HG02571 (cell line): Measurements from ENCODE around the gene ST6GALNAC2.
"Not testable (repeated sequence)": the region's sequence is repeated elsewhere in the genome, so short reads cannot be mapped to it uniquely, and the experiment has no call there.

Source experiments
- ATAC-seq: cut with Tn5 transposase; IDR thresholded peaks from one replicate; pipeline ENCODE4 v1.9.1; 2021; ENCODE audit warnings: mild to moderate bottlenecking, moderate library complexity; ENCODE audit not compliant: unreplicated experiment

ST6GALNAC2 gene

DNA sequence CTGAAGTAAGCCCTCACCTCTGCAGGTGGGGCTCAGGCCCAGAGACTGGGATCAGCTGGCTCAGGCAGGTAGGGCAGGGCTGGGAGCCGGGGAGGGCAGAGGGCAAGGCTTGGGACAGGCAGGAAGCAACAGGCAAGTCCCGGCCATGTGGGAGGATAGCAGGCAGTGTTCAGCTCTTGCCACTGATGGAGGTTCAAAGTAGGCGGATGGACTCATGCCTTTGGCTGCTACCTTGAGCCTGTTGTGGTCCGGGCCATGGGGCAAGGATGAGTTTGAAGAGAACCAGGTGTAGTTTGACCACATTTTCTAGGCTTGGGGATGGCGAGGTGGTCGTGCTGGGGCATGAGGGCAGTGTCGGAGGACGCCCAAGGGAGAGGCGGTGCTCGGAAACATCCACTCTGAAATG lies 43.1 kb downstream of the ST6GALNAC2 start:
- ATAC-seq, result no peak

DNA sequence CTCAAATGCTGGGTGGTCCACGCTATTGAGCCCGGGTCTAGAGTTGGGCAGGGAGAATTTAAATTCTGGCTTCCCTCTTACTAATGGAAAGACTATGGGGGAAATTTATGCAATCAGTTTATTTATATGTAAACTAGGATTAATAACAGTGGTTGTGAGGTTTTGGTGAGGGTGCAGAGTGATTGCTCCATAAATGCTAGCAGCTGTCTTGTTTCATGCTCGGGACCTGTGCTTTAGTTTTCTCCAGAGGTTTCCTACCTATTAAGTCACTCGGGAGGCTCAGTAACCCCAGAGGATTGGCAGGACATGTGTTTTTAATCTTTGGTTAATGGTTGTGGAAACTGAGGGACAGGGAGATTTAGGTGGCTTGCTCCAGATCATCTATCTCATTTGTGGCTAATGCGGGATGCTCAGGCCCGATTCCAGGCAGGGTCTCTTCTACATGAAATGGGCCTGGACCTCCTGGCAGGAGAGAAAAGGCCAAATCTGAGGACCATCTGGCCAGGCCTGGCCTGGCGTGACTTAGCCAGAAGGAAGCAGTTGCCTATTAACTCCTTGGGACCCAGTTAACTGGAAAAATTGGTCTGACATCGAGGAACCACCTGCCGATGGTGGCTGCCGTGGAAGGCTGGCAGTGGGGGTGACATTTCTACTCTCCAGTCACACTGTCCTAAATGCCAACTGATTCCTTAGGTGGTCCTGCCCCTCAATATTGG lies 43.8 kb downstream of the ST6GALNAC2 start:
- no peak for ATAC-seq

DNA sequence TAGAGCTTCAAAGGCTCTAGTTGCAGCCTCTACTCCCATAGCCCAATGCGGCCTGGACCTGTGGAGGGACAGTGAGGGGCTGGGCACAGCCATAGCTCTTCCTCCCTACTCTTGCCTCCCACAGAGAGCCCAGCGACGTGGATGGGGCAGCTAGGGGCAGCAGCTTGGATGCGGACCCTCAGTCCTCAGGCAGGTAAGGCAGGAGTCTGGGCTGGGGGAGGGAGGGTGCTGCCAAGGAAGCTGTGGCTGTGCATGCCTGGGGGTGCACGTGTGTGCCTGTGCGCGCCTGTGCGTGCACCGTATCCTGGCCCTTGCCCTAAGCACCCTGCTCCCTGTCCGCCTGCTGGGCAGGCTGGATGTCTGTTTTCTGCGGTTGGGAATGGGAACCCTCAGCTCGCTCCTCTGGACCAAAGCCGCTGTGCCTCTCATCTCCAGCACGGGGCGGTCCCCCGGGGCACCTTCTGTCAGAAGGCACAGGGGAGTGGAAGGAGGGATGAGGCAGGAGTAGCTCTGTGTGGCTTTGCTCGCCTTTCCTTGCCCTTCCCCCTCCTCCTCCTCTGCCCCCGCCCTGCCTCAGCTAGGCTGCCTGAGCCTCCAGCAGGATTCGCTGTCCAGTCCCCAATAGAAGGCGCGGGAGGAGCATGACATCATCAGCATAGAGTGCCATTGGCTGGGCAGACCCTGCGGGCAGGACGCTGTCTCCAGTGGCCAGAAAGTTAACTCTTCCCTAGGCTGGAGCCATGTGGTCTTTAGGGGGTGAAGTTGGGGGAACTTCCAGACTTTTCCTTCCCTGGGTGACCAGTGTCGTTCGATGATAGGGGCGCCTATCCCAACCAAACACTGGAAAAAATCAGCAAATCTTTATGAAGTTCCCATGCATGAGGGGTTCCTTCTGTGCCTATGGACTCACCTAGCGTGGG lies 45.0 kb downstream of the ST6GALNAC2 start:
- ATAC-seq, result no peak

DNA sequence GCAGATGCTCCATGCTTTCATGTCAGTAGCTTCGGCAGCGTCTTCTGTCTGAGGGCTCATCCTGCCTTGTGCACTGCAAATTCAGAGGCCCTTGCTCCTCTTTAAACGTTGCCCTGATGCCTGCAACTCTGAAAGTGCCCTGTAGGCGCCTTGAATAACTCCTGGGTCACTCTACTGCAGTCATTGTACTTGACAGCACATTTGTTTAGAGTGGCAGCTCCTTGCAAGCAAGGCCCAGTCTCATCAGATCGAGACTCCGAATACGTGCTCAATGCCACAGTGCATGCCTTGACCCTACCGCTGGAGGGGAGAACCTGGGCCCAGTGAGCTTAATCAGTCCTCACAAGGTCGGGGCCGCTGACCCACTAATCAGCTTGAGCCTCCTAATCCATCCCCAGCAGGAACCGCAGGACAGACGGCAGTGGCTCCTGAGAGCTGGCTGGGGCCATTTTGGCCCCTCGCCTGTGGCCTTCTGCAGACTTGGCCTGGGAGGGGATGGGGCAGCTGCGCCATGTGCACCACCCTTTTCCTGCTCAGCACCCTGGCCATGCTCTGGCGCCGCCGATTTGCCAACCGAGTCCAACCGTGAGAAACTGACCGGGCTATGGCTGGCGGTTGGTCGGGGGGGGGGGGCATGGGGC lies 45.9 kb downstream of the ST6GALNAC2 start, which contains the start of gene PRCD:
PRCD (plus strand) TSS at position 414 of the 641 bp plus-strand sequence; CDS start at position 512, 98 bp downstream.
- ATAC-seq, result no peak

DNA sequence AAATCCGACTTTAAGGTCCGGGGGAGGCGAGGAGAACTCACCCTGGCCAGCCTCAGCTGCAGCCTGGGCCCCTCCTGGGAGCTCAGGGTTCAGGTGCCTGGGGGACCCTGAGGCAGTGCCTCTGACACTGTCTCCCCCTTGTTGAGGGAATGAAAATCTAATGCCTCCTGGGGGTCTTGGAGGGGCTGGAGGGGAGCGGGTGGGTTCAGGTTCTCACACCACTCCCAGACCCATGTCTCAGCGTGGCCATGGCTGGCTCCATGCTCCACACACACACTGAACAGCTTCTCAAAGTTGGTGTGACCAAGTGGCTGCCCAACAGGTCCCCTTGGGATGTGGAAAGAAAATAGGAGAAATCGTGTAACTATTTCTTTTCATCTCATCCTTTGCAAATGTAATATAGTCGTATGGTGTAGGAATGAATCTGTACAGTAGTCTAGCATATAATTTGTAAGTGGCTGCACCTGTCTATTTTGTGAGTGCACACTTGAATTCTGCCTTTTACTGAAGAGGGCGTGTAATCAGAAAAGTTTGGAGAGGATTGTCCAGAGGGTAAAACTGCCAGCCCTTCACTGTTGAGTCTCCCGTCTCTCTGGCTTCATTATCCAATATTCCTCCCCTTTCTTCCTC lies 46.6 kb downstream of the ST6GALNAC2 start:
- ATAC-seq, result no peak

DNA sequence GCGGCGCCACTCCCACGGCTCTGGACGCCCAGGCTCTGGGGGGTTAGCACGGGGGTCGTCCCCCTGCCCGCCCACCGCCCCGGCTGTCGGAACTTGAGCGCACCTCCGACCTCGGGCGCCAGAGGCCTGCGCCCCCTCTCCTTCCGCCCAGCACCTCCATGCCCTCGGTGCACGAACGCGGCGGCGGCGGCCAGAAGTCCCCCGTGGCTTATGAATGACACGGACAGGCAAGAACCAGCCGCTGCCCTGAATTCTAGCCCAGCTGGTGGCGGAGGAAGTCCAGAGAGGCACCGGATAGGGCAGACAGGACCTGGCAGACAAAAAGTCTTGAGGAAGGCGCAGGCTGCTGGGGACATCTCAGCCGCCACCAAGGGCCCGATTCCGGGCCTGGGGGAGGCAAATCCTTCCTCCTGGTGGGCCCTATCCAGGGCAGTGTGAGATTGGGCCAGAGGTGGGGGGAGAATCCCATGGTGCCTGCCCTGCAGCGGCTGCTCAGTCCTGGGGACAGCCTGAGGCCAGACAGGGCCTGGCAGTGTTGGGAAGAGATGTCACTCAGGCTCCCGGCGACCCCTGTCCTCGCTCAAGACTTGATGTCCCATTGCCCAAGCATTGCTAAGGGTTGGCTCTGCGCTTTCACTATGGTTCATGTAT lies 47.3 kb downstream of the ST6GALNAC2 start:
- ATAC-seq, result no peak

DNA sequence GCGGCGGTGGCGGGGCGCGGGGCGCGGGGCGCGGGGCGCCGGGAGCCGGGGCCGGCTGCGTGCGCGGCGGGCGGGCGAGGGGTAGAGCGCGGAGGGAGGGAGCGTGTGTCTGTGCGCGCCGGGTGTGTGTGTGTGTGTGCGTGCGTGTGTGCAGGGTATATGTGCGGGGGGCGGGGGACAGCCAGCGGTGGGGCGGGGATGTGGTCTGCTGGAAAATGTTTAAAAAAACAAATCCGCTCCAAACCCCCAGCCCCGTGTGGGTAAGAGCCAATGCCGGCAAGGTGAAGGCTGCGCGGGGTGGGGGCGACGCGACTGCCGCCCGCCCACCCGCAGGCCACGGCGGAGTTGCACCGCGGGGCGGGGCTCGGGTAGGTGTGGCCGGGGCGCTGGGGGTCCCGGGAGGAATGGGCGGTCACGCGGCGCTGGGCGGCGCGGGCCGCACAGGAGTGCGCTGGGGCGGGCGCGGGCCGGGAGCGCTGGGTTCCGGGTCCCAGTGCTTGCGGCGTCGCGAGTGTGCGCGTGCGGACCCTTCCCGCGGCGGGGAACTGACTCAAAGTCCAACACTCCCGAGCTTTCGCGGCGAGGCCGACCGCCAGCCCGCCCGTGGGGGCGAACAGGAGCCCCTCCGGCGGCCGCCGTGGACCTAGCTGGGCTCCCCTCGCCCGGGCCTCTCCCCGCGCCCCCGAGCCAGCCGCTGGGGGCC lies 47.9 kb downstream of the ST6GALNAC2 start, which contains the start of gene CYGB:
CYGB (minus strand) TSS at position 132 of the 703 bp plus-strand sequence. CDS start 167 bp downstream, outside the sequence.
- ATAC-seq, result no peak

DNA sequence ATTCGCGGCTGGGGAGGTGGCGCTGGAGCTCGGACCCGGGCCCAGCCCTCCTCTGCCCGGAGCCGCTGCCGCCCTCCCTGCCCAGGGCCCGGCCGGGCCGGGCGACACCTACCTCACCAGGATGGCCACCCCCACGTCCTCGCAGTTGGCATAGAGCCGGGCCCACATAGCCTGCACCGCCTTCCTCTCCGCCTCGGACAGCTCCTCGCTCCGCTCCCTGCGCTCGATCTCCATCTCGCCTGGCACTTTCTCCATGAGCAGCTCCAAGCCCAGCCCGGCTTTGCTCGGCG lies 48.4 kb downstream of the ST6GALNAC2 start:
- no peak for ATAC-seq

DNA sequence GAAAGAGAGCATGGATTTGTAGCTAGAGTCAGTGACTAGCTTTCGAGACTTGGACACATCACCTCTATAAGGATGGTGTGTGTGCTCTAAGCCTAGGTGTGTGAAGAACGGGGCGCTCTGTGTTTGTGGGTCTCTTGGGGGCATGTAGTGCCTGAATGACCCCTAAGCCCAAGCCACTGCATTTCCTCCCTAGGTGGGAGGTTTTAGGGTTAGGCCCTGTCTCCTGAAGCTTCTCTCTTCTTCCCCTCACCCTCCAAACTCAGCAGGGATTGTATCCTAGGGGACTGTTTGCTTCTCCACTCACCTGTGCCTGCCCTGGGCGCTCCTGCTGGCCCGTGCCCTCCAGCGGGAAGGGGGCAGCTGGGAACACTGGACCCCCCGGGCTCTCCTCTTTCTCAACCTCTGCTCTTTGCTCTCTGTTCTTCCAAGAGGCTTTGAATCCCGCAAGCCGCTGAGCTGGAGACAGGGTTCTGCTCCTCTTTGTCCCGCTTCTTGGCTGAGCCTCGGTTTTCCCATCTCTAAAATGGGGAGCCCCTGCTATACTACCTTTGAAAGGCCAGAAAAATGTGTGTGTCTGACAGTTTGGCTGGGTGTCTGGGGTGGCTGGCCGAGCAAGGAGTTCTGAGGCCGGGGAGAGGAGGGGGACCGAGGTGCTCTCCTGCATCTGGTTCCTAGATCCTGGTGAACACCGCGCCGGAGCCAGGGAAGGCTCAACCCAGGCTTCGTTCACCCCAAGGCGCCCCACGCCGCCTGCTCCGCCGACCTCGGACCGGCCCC lies 49.0 kb downstream of the ST6GALNAC2 start:
- no peak for ATAC-seq

DNA sequence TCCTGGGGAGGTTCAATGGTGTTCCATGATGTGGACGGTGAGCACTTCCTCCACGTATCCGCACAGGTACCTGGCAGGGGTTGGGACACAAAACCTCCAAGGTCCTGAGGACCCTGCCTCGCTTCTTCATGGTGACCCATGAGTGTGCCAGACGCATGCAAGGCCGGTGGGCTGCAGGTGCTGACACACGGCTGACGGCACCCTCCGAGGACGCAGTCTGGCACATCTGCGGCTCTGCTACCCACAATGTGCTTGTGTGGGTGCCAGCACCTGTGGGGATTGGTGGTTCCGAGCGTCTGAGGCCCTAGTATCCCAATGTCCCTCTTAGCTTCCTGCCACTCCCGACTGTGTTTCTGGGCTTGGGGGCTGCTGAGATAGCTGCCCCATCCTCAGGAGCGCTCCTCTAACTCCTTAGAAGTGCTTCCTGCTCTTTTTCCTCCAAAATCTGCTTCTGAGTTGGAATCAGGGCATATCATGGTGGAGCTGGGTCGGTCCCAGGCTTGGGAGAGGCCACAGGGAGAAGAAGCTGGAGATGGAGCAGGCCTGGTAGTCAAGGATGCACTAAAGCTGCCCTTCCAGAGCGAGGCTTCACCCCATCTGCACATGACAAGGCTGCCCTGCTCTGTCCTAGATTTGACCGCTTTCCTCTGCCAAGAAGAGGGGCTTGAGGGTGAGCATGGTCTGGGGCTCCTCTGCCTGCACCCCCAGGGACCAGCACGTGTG lies 49.7 kb downstream of the ST6GALNAC2 start:
- no peak for ATAC-seq

DNA sequence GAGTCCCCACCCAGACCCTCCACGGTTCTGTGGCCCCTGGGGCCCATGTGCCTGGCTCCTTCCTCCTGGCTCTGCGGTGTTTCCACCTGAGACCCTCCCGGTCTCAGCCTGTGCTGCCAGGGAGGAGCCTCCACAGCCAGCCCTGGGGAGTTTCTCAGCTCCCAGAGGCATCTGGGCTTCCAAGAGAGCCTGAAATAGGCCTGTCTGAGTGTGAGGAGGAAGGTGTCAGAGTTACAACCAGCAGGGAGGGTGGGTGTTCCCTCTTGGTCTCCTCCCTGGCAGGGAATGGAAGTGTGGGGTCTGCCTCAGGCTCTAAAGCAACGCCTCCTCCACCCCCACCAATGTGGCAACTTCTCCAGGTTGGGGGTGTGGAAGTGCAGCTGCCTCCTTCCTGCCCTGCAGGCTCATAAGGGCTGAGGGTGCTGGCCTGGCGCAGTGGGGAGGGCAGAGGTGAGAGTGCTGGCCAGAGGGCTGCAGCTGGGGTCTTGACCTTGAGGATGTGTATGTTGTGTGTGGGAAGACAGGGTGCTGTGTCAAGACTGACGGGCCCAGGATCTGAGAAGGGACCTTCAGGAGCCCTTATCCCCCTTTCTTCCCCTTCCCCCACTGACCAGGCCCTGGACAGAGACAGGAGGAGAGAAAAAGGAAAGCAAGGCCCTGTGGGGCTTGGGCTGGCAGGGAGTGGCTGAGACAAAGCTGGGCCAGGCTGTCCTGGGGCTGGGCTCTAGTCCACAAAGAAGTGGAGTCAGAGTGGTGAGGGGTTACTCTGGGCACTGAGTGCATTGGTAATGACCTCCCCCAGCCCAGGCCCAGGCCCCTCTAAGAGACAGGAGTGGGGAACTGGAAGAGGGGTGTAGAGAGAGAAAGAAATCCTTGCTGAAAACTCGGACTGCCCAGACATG lies 50.6 kb downstream of the ST6GALNAC2 start:
- ATAC-seq, result no peak

DNA sequence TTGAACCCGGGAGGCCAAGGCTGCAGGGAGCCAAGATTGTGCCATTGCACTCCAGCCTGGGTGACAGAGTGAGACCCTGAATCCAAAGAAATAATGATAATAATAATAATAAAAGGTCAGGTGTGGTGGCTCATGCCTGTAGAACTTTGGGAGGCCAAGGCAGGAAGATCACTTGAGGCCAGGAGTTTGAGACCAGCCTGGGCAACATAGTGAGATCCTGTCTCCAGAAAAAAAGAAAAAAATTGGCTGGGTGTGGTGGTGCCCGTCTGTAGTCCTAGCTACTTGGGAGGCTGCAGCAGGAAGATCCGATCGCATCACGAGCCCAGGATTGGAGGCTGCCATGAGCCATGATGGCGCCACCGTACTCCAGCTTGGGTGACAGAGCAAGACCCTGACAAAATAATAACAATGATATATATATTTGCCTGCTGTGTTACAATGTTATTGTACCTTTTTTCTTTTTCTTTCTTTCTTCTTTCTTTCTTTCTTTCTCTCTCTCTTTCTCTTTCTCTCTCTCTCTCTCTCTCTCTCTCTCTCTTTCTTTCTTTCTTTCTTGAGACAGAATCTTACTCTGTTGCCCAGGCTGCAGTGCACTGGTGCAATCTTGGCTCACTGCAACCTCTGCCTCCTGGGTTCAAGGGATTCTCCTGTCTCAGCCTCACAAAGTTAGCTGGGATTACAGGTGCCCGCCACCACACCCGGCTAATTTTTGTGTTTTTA lies 51.9 kb downstream of the ST6GALNAC2 start:
- not testable (repeated sequence) for ATAC-seq

DNA sequence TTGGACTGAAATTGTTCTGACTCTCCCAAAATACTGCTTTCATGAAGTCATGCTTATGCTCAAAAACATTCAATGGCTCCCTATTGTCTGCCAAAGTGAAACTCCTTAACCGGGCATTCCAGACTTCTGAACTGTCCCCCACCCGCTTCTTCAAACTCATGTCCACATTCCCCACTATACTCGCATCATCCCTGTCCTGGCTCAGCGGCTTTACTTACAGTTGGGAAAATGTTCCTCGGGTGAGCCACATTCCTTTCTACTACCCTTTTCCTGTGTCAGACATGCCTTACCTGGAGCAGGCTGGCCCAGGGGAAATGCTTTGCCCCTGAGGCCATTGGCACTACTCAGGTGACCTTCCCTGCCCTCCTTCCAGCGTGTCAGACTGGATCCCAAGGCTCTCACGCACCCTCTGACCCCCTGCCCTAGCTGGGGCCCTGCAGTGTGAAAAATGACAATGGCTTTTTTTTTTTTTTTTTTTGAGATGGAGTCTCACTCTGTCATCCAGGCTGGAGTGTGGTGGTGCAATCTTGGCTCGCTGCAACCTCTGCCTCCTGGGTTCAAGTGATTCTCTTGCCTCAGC lies 53.5 kb downstream of the ST6GALNAC2 start:
- no peak for ATAC-seq

DNA sequence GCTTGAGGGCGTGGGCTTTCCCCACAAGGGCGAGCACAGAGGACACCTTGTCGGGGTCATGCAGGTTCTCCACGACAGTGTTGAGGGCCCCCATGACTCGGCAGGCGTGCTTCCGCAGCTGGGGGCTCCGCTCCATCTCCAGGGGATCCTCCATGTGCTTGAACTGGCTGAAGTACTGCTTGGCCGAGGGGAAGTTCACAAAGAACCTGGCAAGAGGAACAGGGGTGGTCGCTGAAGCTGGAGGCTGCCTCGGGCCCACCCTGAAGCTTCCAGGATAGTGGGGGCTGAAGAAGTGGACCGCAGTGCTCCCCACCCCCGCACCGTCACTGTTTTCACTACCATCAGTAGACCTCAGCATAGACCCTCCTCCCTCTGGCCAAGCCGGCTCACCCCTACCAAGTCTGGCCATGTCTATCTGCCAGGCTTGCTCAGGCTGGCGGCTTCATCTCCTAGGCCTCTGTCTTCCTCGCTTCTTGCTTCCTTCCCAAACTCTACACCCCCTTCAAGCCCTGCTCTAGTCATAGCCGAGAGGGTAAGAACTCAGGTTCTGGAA lies 54.1 kb downstream of the ST6GALNAC2 start:
- no peak for ATAC-seq

DNA sequence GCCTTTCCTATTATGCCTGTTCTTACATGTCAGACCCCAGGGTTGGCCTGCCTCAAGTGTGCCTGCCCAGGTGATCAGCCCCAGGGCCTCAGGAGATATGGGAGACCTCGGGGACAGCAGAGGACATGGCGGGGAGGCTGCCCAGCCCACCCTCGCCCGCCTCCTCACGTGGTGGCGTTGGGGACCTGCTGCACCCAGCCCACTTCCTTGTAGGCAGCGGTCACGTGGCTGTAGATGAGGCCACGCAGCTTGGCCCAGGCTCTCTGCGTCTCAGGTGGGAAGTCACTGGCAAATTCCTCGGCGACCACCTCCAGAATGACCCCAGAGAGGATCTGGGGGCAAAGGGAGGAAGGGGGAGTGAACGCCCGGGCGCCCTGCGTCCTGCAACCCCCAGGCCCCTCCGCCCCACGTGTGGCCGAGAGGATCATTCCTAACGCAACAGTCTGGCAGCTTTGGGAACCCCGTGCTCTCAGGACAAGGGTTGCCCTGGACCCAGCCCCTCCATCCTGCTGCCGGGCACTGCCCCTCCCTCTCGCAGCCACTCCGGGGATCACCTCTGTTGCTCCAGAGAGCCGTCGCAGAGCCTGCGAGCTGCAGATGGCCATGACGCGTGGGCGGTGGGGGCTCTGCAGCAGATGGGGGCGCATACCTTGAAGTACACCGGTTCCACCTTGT lies 54.7 kb downstream of the ST6GALNAC2 start:
- no peak for ATAC-seq
